AG04450 (cell line): ENCODE data around the gene TFPI. TPM values are rescaled to one million over a fixed set of nuclear protein-coding genes. Genes with fewer than 3 reads are reported as not detected.

Source experiments
- CTCF ChIA-PET: fragments of 300-600, 350-600 bp; formaldehyde crosslinking; extraction: SDS; loops from one replicate; lab custom pipeline; 2022; ENCODE audit warnings: antibody characterized with exemption, inconsistent platforms; lab: Charles Lee
- POLR2A ChIA-PET: fragments of 350-600 bp; formaldehyde crosslinking; extraction: SDS; loops from one replicate; lab custom pipeline; 2021; ENCODE audit warnings: antibody characterized with exemption, inconsistent platforms; lab: Yijun Ruan, JAX
- DNase-seq: peaks from one replicate; pipeline ENCODE4 v3.0.0-alpha.2; 2011; ENCODE audit warnings: low read depth, low spot score
- H3K27ac ChIP-seq: one replicate; pipeline ENCODE4 v1.5.1; 2012; ENCODE audit warnings: low read depth, low read length, control low read depth
- H3K27me3 ChIP-seq: one replicate; pipeline ENCODE4 v1.6.0; 2012; ENCODE audit warnings: low read length; ENCODE audit not compliant: control insufficient read depth, insufficient read depth
- H3K4me3 ChIP-seq: 2 replicates; pipeline ENCODE4 v1.5.1; 2011; ENCODE audit warnings: mild to moderate bottlenecking, low read depth, low read length, control low read depth
- H3K9me3 ChIP-seq: 2 replicates; pipeline ENCODE4 v1.5.1; 2012; ENCODE audit warnings: low read length; ENCODE audit not compliant: control insufficient read depth, insufficient read depth
- polyA plus RNA-seq: library from polyadenylated mRNA; depleted of rRNA; stranded (reverse); fragments of >200 nt; gene quantifications from 2 replicates; pipeline ENCODE4 v1.2.3, GENCODE V29; 2011
- TF ChIP-seq, protein P1 (sequence below): IDR thresholded peaks from 2 replicates; pipeline ENCODE4 v1.5.1; 2011; ENCODE audit warnings: low read depth, low read length, control low read depth, inconsistent platforms

The TFPI gene
- polyA plus RNA-seq, 1 experiment: 91.2 TPM

- TF ChIP-seq, protein P1, sequence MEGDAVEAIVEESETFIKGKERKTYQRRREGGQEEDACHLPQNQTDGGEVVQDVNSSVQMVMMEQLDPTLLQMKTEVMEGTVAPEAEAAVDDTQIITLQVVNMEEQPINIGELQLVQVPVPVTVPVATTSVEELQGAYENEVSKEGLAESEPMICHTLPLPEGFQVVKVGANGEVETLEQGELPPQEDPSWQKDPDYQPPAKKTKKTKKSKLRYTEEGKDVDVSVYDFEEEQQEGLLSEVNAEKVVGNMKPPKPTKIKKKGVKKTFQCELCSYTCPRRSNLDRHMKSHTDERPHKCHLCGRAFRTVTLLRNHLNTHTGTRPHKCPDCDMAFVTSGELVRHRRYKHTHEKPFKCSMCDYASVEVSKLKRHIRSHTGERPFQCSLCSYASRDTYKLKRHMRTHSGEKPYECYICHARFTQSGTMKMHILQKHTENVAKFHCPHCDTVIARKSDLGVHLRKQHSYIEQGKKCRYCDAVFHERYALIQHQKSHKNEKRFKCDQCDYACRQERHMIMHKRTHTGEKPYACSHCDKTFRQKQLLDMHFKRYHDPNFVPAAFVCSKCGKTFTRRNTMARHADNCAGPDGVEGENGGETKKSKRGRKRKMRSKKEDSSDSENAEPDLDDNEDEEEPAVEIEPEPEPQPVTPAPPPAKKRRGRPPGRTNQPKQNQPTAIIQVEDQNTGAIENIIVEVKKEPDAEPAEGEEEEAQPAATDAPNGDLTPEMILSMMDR: no peak
- Histone ChIP-seq H3K4me3 (peak overlapping the region; percentile 75; the same call in 1 of the 2 replicates), H3K27me3 (no peaks in the 10 kb centered on the region), H3K27ac (no peak overlapping the region), H3K9me3 (no peaks in the 10 kb centered on the region; the same call in 1 of the 2 replicates)
- ChIA-PET POLR2A (no interaction called here), CTCF (interaction anchor here (0.9 to 3.0 kb wide), 4 partner anchors 14 to 55 kb away, joined by 3 to 16 read pairs (median 8); no protein-coding TSS in a partner anchor)
- no peak for DNase-seq
These were observed 458 bp upstream of the TFPI start for GRCh38 chr2:187554704-187555082.

DNA sequence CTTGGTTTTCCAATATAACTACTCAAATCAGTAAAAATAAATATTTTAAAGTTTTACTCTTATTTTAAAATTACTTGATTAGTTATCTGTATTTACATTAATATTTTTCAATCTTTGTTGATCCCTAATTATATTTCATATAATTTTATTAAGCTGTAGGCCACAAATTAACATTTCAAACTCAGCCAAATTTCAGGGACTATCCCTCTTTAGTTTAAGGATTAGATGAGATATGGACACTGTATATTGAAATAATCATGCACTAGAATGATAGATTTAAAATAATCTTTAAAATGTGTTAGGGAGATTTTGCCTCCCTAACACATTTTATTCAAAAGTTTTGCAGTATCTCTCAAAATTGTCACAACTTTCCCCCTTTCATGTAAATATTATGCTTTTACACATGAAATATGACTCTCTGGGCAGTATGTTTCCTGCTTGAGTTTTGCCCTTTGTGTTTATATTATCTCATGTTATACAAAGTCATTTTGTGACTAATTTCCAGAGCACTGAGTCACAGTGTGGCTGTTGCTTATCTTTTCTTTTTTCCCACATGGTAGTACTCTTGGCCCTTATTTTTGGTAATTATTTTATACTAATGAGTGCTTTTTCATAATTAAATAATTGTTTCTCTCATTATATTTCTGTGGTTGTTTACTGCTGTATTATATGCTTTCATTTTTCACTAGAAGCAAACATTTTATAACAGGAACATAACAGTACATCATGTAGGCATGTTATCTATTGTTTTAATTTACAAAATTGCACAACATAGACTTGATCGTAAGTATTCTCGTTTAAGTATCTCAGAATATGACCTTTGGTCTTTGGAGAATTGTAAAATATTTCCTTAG is 1.2 kb downstream of the TFPI start:
- no peak overlapping the region for H3K27ac ChIP-seq
- peak overlapping the region; percentile 75 for H3K4me3 ChIP-seq
- no peaks in the 10 kb centered on the region; the same call in 1 of the 2 replicates for H3K9me3 ChIP-seq
- DNase-seq: no peak
- TF ChIP-seq, protein P1: no peak
- ChIA-PET CTCF (interaction anchor here (0.6 to 3.0 kb wide), 2 partner anchors 28 kb away, joined by 4 to 16 read pairs; no protein-coding TSS in a partner anchor), POLR2A (no interaction called here)
- H3K27me3 ChIP-seq: no peaks in the 10 kb centered on the region

DNA sequence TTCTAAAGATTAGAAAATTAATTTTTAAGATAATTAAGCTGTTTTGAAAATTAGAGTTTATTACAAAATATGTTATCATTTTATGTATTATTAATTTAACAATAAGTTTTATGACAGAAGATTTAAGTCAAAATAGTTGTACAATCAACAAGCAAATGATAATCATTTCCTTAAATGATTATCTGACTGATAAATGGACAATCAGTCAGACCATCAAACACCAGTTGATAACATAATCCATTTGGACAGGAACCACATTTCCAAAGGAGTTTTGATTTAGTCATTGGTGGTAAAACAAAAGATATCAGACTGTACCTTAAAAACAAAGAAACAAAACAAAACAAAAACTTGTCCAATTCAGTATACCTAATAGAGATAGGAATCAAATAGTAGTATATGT is 1.9 kb downstream of the TFPI start:
- peak overlapping the region; percentile 75 for H3K4me3 ChIP-seq
- H3K27me3 ChIP-seq: no peaks in the 10 kb centered on the region
- TF ChIP-seq, protein P1: no peak
- H3K9me3 ChIP-seq: no peaks in the 10 kb centered on the region; the same call in 1 of the 2 replicates
- H3K27ac ChIP-seq: no peak overlapping the region
- ChIA-PET CTCF (interaction anchor here (0.6 kb wide), 1 partner anchor 29 kb away, joined by 4 read pairs; no protein-coding TSS in a partner anchor), POLR2A (no interaction called here)
- no peak for DNase-seq

- CTCF ChIA-PET: interaction anchor here (4.0 to 5.7 kb wide), 2 partner anchors 30 to 51 kb away, joined by 32 to 68 read pairs; no protein-coding TSS in a partner anchor
- POLR2A ChIA-PET: no interaction called here
- DNase-seq: no peak
- Histone ChIP-seq H3K9me3 (no peaks in the 10 kb centered on the region; the same call in 1 of the 2 replicates), H3K27ac (no peak overlapping the region), H3K4me3 (no peak overlapping the region), H3K27me3 (no peaks in the 10 kb centered on the region)
- TF ChIP-seq, protein P1: no peak
These were observed 3.4 kb downstream of the TFPI start for GRCh38 chr2:187550857-187551256.
